Stimulated activated CD8-positive, alpha-beta memory T cell treated with anti-CD3 and anti-CD28 coated beads, Interleukin-2, amount 100 ng/mL, for 48 hours (primary cell): ENCODE results near the gene PDE4D.
"Not testable (repeated sequence)": the region's sequence is repeated elsewhere in the genome, so short reads cannot be mapped to it uniquely, and the experiment has no call there.

ENCODE experiments used
- DNase-seq, 2 donors: peaks; one replicate each; pipeline ENCODE4 v3.0.0-alpha.2; 2020; ENCODE audit warnings: low read depth in 2 of 2

PDE4D gene

GRCh38 chr5:58972301-58972700, 921.2 kb downstream of the PDE4D start:
- DNase-seq = no peak

- DNase-seq = no peak
These were observed 922.8 kb downstream of the PDE4D start for GRCh38 chr5:58970766-58971165.

GRCh38 chr5:58969795-58970194, 923.7 kb downstream of the PDE4D start:
- no peak for DNase-seq

GRCh38 chr5:58969253-58969652, 924.3 kb downstream of the PDE4D start:
- no peak for DNase-seq

- DNase-seq = no peak
These were observed 925.2 kb downstream of the PDE4D start for GRCh38 chr5:58968350-58968749.

GRCh38 chr5:58967597-58968281, 925.8 kb downstream of the PDE4D start:
- DNase-seq = no peak

GRCh38 chr5:58965677-58966414, 927.7 kb downstream of the PDE4D start:
- DNase-seq = no peak

- no peak for DNase-seq
These were observed 929.7 kb downstream of the PDE4D start for GRCh38 chr5:58963821-58964220.

GRCh38 chr5:58963361-58963760, 930.2 kb downstream of the PDE4D start:
- no peak for DNase-seq

GRCh38 chr5:58961631-58962280, 931.8 kb downstream of the PDE4D start:
- no peak for DNase-seq

- no peak for DNase-seq
These were observed 934.8 kb downstream of the PDE4D start for GRCh38 chr5:58958701-58959100.

- DNase-seq = not testable (repeated sequence)
These were observed 940.3 kb downstream of the PDE4D start for GRCh38 chr5:58953218-58953617.

GRCh38 chr5:58950224-58950623, 943.3 kb downstream of the PDE4D start:
- DNase-seq = no peak

GRCh38 chr5:58946230-58946629, 947.3 kb downstream of the PDE4D start:
- no peak for DNase-seq

GRCh38 chr5:58944221-58944620, 949.3 kb downstream of the PDE4D start:
- DNase-seq = no peak

GRCh38 chr5:58940446-58940845, 953.1 kb downstream of the PDE4D start:
- no peak for DNase-seq

GRCh38 chr5:58939664-58940063, 953.9 kb downstream of the PDE4D start:
- no peak for DNase-seq

GRCh38 chr5:58938563-58939424, 954.7 kb downstream of the PDE4D start:
- DNase-seq = no peak

- DNase-seq = no peak
These were observed 956.4 kb downstream of the PDE4D start for GRCh38 chr5:58937031-58937681.

- no peak for DNase-seq
These were observed 958.9 kb downstream of the PDE4D start for GRCh38 chr5:58934629-58935097.

- no peak for DNase-seq
These were observed 959.5 kb downstream of the PDE4D start for GRCh38 chr5:58933891-58934628.
